ENCODE data around the gene ZNF423.
A peak's percentile ranks its signal among the peaks of the same experiment; 100 is the strongest.

DNA sequence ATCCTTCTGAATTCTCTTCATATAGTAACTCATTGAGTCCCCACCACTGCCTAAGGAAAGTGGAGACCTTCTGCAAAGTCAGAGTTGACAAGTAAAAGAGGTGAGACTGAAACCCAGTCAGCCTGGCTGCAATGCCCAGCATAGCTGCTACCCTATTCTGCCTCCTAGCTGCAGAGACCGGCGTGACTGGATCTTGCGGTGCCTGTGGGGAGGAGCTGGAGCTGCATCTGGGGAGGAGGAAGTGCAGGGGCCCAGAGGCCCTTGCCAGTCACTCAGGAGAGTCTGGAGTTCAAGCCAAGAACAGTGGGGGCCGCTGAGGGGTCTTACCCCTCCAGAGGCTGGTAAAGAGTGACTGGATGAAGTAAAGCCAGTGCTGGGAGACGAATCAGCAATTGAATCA lies 35.0 kb upstream of the ZNF423 start:
- TF ChIP-seq EZH2phosphoT487 (IDR thresholded peaks at IDR 0.05; ENCODE audit: low read length) (no peak), CTCF (IDR thresholded peaks at IDR 0.05; ENCODE audit: low read length) (peak; percentile 27)

All from MM.1S (cell line).